Activated CD4-positive, alpha-beta T cell treated with anti-CD3 and anti-CD28 coated beads, Interleukin-2, Interleukin-6, amounts not matched to agents 100 ng/mL and 50 ng/mL, durations not matched to agents 16 hours and 8 hours (primary cell): Measurements from ENCODE around the gene PGBD2.
"Not testable (repeated sequence)": the region's sequence is repeated elsewhere in the genome, so short reads cannot be mapped to it uniquely, and the experiment has no call there.

Source experiments
- DNase-seq: peaks from one replicate; pipeline ENCODE4 v3.0.0-alpha.2; 2020

Gene PGBD2

DNA sequence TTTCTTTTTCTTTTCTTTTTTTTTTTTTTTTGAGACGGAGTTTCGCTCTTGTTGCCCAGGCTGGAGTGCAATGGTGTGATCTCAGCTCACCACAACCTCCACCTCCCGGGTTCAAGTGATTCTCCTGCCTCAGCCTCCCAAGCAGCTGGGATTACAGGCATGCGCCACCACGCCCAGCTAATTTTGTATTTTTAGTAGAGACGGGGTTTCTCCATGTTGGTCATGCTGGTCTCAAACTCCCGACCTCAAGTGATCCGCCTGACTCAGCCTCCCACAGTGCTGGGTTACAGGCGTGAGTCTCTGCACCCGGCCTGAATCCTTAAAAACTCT is 16.2 kb upstream of the PGBD2 start:
- DNase-seq: not testable (repeated sequence)

- no peak for DNase-seq
These were observed 15.2 kb upstream of the PGBD2 start for GRCh38 chr1:248890549-248891498.

- DNase-seq: no peak
These were observed 14.3 kb upstream of the PGBD2 start for GRCh38 chr1:248891758-248892157.

DNA sequence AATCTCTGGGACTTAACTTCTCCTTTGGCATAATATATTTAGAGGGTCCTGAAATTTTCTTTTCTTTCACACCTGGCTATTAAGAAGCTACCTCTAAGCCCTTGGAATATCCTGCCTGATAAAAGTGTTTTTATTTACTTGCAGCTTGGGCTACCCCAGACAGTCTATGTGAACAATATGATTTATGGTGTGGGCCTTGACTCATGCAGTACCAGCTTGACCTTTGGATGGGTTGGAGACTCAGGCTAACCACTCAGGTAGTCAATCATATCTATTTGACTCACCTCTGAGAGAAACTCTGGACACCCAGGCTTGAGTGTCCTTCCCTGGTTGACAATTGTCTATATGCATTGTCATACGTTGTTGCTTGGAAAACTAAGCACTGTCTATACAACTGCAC is 13.4 kb upstream of the PGBD2 start:
- no peak for DNase-seq

GRCh38 chr1:248894837-248895236 is 11.2 kb upstream of the PGBD2 start:
- DNase-seq: no peak

GRCh38 chr1:248897412-248898337 is 8.4 kb upstream of the PGBD2 start:
- no peak for DNase-seq

DNA sequence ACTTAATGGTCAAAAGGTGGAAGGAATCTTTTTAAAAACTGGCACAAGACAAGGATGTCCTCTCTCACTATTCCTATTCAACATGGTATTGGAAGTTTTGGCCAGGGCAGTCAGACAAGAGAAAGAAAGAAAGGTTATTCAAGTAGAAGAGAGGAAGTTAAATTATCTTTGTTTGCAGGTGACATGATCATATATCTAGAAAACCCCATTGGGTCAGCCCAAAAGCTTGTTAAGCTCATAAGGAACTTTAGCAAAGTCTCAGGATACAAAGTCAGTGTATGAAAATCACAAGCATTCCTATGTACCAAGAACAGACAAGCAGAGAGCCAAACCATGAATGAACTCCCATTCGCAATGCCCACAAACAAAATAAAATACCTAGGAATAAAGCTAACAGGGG is 5.4 kb upstream of the PGBD2 start:
- no peak for DNase-seq

DNA sequence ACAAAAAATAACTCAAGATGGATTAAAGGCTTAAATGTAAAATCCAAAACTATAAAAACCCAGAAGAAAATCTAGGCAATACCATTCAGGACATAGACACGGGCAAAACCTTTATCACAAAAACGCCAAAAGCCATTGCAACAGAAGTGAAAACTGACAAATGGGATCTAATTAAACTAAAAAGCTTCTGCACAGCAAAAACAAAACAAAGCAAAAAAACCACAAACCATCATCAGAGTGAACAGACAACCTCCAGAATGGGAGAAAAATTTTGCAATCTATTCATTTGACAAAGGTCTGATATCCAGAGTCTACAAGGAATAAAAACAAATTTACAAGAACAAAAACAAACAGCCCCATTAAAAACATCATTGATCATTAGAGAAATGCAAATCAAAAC is 4.5 kb upstream of the PGBD2 start:
- DNase-seq: no peak

GRCh38 chr1:248904437-248905216 is 1.4 kb upstream of the PGBD2 start:
- no peak for DNase-seq

DNA sequence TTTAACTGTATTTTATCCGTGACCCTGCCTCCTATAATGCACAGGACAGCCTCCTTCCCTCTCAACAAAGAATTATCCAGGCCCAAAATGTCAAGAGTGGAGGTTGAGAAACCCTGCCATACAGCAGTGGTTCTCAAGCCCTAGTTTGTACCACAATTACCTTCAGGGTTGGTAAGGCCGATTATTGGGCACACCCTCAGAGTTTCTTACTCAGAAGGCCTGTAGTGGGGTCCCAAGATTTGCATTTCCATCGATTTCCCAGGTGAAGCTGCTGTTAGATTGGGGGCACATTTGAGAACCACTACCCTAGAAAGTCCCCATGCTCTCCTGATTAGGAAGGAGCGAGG is 400 bp upstream of the PGBD2 start:
- no peak for DNase-seq

DNA sequence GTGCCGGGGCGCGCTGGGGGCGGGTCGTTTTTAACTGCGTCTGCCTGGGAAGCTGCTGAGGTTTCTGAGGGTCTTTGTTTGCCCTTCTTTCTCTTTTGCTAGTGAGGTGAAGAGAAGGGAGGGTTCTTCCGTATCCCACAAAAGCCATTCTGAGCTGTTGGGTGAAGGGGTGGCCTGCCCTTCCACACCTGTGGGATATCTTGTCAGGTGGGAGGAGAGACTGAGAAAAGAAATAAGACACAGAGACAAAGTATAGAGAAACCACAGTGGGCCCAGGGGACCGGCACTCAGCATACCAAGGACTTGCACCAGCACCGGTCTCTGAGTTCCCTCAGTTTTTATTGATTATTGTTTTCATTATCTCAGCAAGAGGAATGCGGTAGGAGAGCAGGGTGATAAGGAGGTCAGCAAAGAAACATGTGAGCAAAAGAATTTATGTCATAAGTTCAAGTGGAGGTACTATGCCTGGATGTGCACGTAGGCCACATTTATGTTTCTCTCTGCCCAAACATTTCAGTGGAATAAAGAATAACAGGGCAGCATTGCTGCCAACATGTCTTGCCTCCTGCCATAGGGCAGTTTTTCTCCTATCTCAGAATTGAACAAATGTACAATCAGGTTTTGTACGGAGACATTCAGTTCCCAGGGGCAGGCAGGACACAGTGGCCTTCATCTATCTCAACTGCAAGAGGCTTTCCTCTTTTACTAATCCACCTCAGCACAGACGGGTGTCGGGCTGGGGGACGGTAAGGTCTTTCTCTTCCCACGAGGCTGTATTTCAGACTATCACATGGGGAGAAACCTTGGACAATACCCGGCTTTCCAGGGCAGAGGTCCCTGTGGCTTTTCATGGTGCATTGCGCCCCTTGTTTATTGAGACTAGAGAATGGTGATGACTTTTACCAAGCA is 972 bp downstream of the PGBD2 start:
- DNase-seq: no peak

GRCh38 chr1:248910761-248911160 is 4.7 kb downstream of the PGBD2 start:
- DNase-seq: no peak

DNA sequence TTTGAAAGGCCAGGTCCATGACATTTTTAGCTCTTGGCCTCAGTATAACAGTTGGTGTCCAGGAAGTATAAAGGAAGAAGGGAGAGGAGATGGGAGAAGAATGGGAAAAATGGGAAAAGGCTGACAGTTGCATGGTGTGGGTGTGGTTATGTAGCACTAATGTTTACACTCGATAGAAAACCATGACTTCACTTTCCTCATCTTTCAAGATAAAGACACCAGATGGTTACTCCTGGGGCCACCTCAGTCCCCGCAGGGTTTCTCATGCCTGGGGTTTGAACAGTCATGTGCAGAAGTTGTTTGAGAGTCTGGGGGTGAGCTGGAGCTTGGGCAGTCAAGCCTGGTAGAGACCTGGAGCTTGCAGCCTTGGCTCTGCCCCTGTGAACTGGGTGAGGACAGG is 7.9 kb downstream of the PGBD2 start:
- DNase-seq: no peak

GRCh38 chr1:248914796-248915381 is 8.9 kb downstream of the PGBD2 start:
- DNase-seq: no peak

- DNase-seq: no peak
These were observed 12.1 kb downstream of the PGBD2 start for GRCh38 chr1:248918131-248918530.

- no peak for DNase-seq
These were observed 17.6 kb downstream of the PGBD2 start for GRCh38 chr1:248923352-248924338.

DNA sequence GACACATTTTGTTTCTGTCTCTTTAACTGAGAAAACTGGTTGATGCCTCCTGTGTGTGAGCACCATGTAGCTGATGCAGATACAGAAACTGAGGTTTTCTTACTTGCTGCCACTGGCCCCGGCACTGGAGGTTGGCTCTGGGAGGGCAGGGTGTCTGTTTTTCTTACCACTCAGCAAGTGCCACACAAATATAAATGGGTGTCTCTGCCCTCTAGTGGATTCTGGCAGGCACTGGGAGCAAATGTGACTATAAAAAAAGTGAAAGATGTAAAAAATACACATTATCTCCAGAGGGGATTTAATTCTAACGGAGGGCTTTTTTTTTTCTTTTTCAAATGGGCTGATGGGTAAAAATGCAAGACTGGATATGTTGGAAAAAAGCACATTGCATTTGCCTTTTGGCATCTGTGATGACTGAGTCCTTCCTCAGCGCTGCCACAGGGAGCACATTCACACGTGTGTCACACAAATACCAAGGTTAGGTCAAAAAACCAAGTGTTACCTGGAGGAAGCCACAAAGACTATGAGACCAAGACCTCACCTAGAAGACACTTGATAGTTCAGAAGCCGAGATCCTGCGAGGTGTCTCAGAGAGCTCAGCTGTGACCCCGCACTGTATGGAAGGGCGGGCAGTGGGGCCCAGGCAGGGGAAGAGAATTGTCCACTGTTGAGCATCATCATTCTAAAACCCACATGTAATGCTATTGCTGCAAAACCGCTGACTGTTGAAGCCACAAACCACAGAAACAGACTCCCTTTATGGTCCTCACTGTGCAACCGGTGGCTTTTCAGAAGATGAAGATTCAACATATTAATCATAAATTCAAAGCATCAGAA is 18.9 kb downstream of the PGBD2 start:
- peak; percentile 85 for DNase-seq

DNA sequence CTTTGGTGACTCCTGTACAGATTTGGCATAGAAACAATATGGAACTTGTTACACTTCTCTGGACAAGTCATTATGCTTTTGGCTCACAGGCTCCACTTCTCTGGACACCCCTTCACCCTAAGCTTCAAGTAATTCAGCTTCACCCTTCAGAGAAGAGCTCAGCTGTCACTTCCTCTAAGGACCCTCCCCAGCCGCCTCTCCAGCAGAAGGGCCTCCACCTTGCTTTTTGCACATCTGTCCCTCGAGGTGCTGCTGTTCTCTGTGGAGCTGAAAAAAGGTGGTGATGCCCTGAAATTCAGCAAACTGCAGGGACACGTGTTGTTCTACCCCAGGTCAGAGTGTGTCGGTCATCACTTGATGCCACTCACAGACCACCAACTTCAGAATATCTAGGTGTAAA is 19.8 kb downstream of the PGBD2 start:
- DNase-seq: not testable (repeated sequence)

DNA sequence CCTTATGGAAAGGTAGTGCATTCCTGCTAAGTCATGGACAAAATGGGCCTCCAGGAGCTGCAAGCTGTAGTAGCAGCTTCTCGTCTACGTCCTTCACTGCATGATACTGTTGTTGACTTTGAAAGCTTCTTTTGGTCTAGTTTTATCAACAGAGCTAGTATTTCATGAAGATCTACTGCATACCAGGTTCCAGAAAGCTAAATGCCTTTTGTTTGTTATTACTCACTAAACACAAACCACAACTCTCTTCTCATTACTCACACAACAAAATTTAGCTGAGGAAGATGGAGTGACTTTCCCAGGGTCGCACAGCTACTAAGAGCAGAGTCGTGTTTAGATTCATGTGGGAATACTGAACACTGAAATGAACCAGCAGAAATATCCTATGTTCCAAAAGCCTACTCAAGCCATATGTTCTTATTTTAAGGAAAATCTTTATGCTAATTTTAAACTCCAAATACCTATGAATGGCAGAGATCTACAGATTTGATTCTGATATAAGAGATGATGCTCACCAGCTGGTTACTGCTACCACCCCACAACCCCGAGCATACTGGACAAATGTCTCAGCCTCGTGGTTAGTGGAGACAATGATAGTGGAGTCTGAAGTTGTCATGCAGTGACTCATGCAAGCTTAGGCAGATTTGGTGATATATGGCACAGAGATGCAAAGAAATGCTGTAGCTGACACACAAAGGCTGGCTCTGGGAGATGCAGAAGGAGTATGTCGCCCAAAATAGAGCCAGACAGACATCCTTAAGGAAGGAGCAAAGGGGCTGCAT is 20.6 kb downstream of the PGBD2 start:
- peak; percentile 68 for DNase-seq
